CD4-positive, alpha-beta T cell (primary cell): ENCODE results near the gene PUDP. TPM values are rescaled to one million over a fixed set of nuclear protein-coding genes. Genes with fewer than 3 reads are reported as not detected.

Experiments
- ATAC-seq: fragments of 200-7000 bp; cut with Tn5 transposase; one replicate; pipeline ENCODE4 v1.10.0; 2022; ENCODE audit warnings: mild to moderate bottlenecking; ENCODE audit not compliant: poor library complexity
- CTCF ChIA-PET: fragments of 350-600 bp; sonication (Branson Sonifier 250); formaldehyde crosslinking; loops from one replicate; lab custom pipeline; 2021; ENCODE audit warnings: antibody characterized with exemption, inconsistent platforms; lab: Charles Lee
- POLR2A ChIA-PET: fragments of 350-600 bp; sonication (Branson Sonifier 250); formaldehyde crosslinking; loops from one replicate; lab custom pipeline; 2021; ENCODE audit warnings: antibody characterized with exemption, inconsistent platforms; lab: Charles Lee
- DNase-seq, 14 experiments: peaks; one replicate each; pipeline ENCODE4 v3.0.0-alpha.2; 2013 to 2020; ENCODE audit warnings: mixed read lengths in 2 of 14
- H3K27ac ChIP-seq, 2 donors: one replicate each; pipeline versions ENCODE4 v1.5.1 to v1.7.0; 2013; ENCODE audit warnings: low read length in 2 of 2, low read depth in 1 of 2, mild to moderate bottlenecking in 1 of 2
- H3K27me3 ChIP-seq, 2 experiments: 1 replicate in 1 of 2; 2 replicates in 1 of 2; pipeline versions ENCODE4 v1.6.1 to v1.7.0; 2013; ENCODE audit warnings: low read length in 2 of 2, control low read depth in 1 of 2, mild to moderate bottlenecking in 1 of 2, moderate library complexity in 1 of 2; ENCODE audit not compliant: insufficient read depth in 2 of 2, control insufficient read depth in 1 of 2
- H3K36me3 ChIP-seq: one replicate; pipeline ENCODE4 v1.6.1; 2013; ENCODE audit warnings: low read length, control low read depth; ENCODE audit not compliant: insufficient read depth
- H3K4me1 ChIP-seq: one replicate; pipeline ENCODE4 v1.6.1; 2013; ENCODE audit warnings: low read length, control low read depth; ENCODE audit not compliant: insufficient read depth
- H3K4me3 ChIP-seq: one replicate; pipeline ENCODE4 v1.5.1; 2013; ENCODE audit warnings: mild to moderate bottlenecking, low read length, moderate library complexity
- H3K9me3 ChIP-seq, 2 experiments: 1 replicate in 1 of 2; 2 replicates in 1 of 2; pipeline versions ENCODE4 v1.6.1 to v1.7.0; 2013; ENCODE audit warnings: low read length in 2 of 2, mild to moderate bottlenecking in 2 of 2, control low read depth in 1 of 2, moderate library complexity in 1 of 2; ENCODE audit not compliant: control insufficient read depth in 1 of 2, insufficient read depth in 1 of 2
- H3K27ac Mint-ChIP-seq: one replicate; pipeline ENCODE4 v1.8.0; 2020; ENCODE audit warnings: mixed read lengths
- H3K27me3 Mint-ChIP-seq: one replicate; pipeline ENCODE4 v1.8.0; 2021; ENCODE audit warnings: mixed read lengths
- H3K36me3 Mint-ChIP-seq: one replicate; pipeline ENCODE4 v1.8.0; 2021; ENCODE audit warnings: low read depth, mixed read lengths
- H3K4me1 Mint-ChIP-seq: one replicate; pipeline ENCODE4 v1.8.0; 2021; ENCODE audit warnings: low read depth, mixed read lengths
- H3K4me3 Mint-ChIP-seq: one replicate; pipeline ENCODE4 v1.8.0; 2020; ENCODE audit warnings: mild to moderate bottlenecking, mixed read lengths
- H3K9me3 Mint-ChIP-seq: one replicate; pipeline ENCODE4 v1.8.0; 2020; ENCODE audit warnings: mixed read lengths
- intact Hi-C, 2 experiments: fragments of 100-400 bp; cut with DNase I in 1 of 2; cut with micrococcal nuclease in 1 of 2; formaldehyde crosslinking; loops; one replicate each; pipeline versions ENCODE4 v1.15.1 to v1.9.0; 2023 to 2025; cut with DNase I, micrococcal nuclease
- total RNA-seq, 174 experiments: library from RNA in 2 of 174; stranded (reverse) in 2 of 174; gene quantifications; one replicate each; pipeline ENCODE4 v1.2.3 and lab custom pipeline; 2021 to 2026
- TF ChIP-seq, protein P1 (sequence below): fragments of 200-600 bp; IDR thresholded peaks from one replicate; pipeline ENCODE4 v1.8.0; 2022; ENCODE audit warnings: antibody characterized with exemption, mild to moderate bottlenecking

Gene PUDP
- total RNA-seq, 2 experiments from 2014 or later: 3.2 to 3.5 TPM

DNA sequence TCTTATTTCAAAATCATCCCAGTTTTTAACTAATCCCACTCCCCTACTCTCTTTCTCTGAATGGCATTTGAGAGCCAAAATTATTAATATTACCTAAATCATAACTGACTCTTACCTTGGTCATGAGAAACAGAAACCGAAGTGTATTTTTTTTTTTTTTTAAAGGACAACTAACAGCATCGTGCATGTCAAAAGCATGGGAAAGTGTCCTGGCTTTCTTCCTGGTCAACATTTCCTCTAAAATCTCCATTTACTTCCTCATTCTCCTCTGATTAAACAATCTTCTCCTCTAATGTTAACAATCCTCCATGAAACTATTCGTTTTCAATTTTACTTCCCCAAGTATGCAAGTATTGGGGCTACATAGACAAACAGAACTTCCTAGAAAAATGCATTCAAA, 2.5 kb downstream of the PUDP start:
- ATAC-seq (no peak), DNase-seq (no peak)
- no peaks in the 10 kb centered on the region for H3K9me3 ChIP-seq
- intact Hi-C loops: loop anchor here in 1 of 2 experiments (10.0 kb wide), 1 partner anchor 779 kb away; the partner anchor contains the start of gene PNPLA4
- Mint-ChIP-seq H3K27ac (peak overlapping the region; percentile 93), H3K27me3 (no peaks in the 10 kb centered on the region), H3K36me3 (peaks cover 5% of the 10 kb centered on the region), H3K4me3 (no peak overlapping the region), H3K4me1 (peaks cover 29% of the 10 kb centered on the region), H3K9me3 (no peaks in the 10 kb centered on the region)
- H3K4me1 ChIP-seq: peaks cover 10% of the 10 kb centered on the region
- no peak overlapping the region for H3K27ac ChIP-seq
- no peaks in the 10 kb centered on the region for H3K27me3 ChIP-seq
- TF ChIP-seq, protein P1, sequence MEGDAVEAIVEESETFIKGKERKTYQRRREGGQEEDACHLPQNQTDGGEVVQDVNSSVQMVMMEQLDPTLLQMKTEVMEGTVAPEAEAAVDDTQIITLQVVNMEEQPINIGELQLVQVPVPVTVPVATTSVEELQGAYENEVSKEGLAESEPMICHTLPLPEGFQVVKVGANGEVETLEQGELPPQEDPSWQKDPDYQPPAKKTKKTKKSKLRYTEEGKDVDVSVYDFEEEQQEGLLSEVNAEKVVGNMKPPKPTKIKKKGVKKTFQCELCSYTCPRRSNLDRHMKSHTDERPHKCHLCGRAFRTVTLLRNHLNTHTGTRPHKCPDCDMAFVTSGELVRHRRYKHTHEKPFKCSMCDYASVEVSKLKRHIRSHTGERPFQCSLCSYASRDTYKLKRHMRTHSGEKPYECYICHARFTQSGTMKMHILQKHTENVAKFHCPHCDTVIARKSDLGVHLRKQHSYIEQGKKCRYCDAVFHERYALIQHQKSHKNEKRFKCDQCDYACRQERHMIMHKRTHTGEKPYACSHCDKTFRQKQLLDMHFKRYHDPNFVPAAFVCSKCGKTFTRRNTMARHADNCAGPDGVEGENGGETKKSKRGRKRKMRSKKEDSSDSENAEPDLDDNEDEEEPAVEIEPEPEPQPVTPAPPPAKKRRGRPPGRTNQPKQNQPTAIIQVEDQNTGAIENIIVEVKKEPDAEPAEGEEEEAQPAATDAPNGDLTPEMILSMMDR: no peak
- ChIA-PET CTCF (interaction anchor here (1.3 to 2.2 kb wide), 2 partner anchors 11 to 26 kb away, joined by 4 to 5 read pairs; no protein-coding TSS in a partner anchor), POLR2A (interaction anchor here (1.4 kb wide), 1 partner anchor 11 kb away, joined by 5 read pairs; no protein-coding TSS in a partner anchor)
- no peak overlapping the region for H3K4me3 ChIP-seq
- no peaks in the 10 kb centered on the region for H3K36me3 ChIP-seq

DNA sequence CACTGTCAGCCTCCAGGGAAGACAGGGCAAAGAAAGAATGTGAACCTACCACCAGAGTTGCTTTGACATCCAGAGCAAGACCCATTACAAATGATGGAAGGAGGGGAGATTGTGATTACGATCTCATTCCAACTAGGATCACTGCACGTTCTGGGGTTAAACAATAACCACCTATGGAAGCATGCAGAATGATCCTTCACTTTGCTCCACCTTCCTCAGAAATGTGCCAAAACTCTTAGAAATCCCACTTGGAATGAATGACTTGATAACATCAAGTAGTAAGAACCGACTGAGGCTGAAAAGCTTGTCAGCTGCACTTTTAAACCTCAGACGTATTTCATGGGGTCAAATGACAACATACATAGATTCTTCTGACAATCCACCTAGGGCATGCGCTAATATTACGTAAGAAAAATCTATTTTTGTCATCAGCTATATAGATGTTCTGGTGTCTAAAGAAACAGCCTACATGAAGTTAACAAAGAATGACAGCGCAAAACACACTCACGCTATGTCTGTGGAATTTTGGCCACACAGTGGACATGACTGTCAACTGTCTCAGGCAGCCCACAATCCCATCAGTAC, 3.9 kb downstream of the PUDP start:
- CTCF ChIA-PET: no interaction called here
- intact Hi-C loops: loop anchor here in 1 of 2 experiments (5.0 to 10.0 kb wide), 2 partner anchors 57 to 781 kb away; partner anchors contain the start of gene PNPLA4
- no peak for DNase-seq
- Mint-ChIP-seq H3K36me3 (peaks cover 5% of the 10 kb centered on the region), H3K27me3 (no peaks in the 10 kb centered on the region), H3K4me1 (peaks cover 29% of the 10 kb centered on the region), H3K27ac (peak overlapping the region; percentile 20), H3K9me3 (no peaks in the 10 kb centered on the region), H3K4me3 (no peak overlapping the region)
- Histone ChIP-seq H3K4me1 (peaks cover 10% of the 10 kb centered on the region), H3K27me3 (no peaks in the 10 kb centered on the region), H3K9me3 (no peaks in the 10 kb centered on the region), H3K27ac (no peak overlapping the region), H3K4me3 (no peak overlapping the region), H3K36me3 (no peaks in the 10 kb centered on the region)
- POLR2A ChIA-PET: no interaction called here
- ATAC-seq: no peak
- TF ChIP-seq, protein P1: no peak

DNA sequence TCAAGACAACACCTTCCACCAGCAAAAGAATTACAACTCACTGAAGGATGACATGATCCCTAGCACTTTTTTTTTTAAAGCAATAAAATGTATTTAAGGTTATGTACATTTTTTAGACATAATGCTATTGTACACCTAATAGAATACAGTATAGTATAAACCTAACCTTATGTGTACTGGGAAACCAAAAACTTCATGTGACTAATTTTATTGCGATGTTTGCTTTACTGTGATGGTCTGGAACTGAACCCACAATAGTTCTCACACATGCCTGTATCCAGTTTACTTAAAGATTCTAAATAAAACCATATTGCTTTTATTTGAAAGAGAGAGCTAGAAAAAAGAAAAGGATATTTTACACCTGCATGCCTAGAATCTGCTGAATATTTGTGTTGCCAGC, 4.9 kb downstream of the PUDP start:
- Histone ChIP-seq H3K4me3 (no peak overlapping the region), H3K36me3 (no peaks in the 10 kb centered on the region), H3K27me3 (no peaks in the 10 kb centered on the region), H3K4me1 (peaks cover 5% of the 10 kb centered on the region), H3K9me3 (no peaks in the 10 kb centered on the region), H3K27ac (no peak overlapping the region)
- ChIA-PET POLR2A (no interaction called here), CTCF (no interaction called here)
- intact Hi-C loops: loop anchor here in 1 of 2 experiments (5.0 to 10.0 kb wide), 2 partner anchors 56 to 782 kb away; partner anchors contain the start of gene PNPLA4
- H3K36me3 Mint-ChIP-seq: no peaks in the 10 kb centered on the region
- DNase-seq (no peak), ATAC-seq (no peak)
- no peak overlapping the region for H3K4me3 Mint-ChIP-seq
- H3K9me3 Mint-ChIP-seq: no peaks in the 10 kb centered on the region
- peaks cover 30% of the 10 kb centered on the region for H3K4me1 Mint-ChIP-seq
- no peak overlapping the region for H3K27ac Mint-ChIP-seq
- TF ChIP-seq, protein P1: no peak
- H3K27me3 Mint-ChIP-seq: no peaks in the 10 kb centered on the region
